HUES6 (cell line): ENCODE measurements around the gene RIMS4.
A peak's percentile ranks its signal among the peaks of the same experiment; 100 is the strongest.

Experiments
- H3K27ac ChIP-seq: 2 replicates; pipeline ENCODE4 v1.7.0; 2013; ENCODE audit warnings: low read depth, mild to moderate bottlenecking, low read length, inconsistent platforms
- H3K27me3 ChIP-seq: 2 replicates; pipeline ENCODE4 v1.6.1; 2013; ENCODE audit warnings: low read length; ENCODE audit not compliant: control insufficient read depth, insufficient read depth
- H3K36me3 ChIP-seq: 2 replicates; pipeline ENCODE4 v1.6.1; 2013; ENCODE audit warnings: low read length; ENCODE audit not compliant: control insufficient read depth, insufficient read depth
- H3K4me1 ChIP-seq: 2 replicates; pipeline ENCODE4 v1.6.1; 2013; ENCODE audit warnings: low read length; ENCODE audit not compliant: control insufficient read depth, insufficient read depth
- H3K4me3 ChIP-seq: 2 replicates; pipeline ENCODE4 v1.5.1; 2013; ENCODE audit warnings: low read depth, low read length
- H3K9ac ChIP-seq: one replicate; pipeline ENCODE4 v1.6.1; 2013; ENCODE audit warnings: mild to moderate bottlenecking, low read length
- H3K9me3 ChIP-seq: 2 replicates; pipeline ENCODE4 v1.6.1; 2013; ENCODE audit warnings: low read depth, low read length; ENCODE audit not compliant: control insufficient read depth, insufficient read depth

Gene RIMS4

GRCh38 chr20:44737116-44737515 lies 73.2 kb downstream of the RIMS4 start:
- H3K9me3 ChIP-seq: peaks cover 5% of the 10 kb centered on the region; the same call in 1 of the 2 replicates
- peaks cover 6% of the 10 kb centered on the region for H3K4me1 ChIP-seq
- H3K9ac ChIP-seq: no peak overlapping the region
- peaks cover 5% of the 10 kb centered on the region; the same call in 1 of the 2 replicates for H3K27me3 ChIP-seq
- H3K36me3 ChIP-seq: no peaks in the 10 kb centered on the region
- H3K4me3 ChIP-seq: no peak overlapping the region
- no peak overlapping the region for H3K27ac ChIP-seq

DNA sequence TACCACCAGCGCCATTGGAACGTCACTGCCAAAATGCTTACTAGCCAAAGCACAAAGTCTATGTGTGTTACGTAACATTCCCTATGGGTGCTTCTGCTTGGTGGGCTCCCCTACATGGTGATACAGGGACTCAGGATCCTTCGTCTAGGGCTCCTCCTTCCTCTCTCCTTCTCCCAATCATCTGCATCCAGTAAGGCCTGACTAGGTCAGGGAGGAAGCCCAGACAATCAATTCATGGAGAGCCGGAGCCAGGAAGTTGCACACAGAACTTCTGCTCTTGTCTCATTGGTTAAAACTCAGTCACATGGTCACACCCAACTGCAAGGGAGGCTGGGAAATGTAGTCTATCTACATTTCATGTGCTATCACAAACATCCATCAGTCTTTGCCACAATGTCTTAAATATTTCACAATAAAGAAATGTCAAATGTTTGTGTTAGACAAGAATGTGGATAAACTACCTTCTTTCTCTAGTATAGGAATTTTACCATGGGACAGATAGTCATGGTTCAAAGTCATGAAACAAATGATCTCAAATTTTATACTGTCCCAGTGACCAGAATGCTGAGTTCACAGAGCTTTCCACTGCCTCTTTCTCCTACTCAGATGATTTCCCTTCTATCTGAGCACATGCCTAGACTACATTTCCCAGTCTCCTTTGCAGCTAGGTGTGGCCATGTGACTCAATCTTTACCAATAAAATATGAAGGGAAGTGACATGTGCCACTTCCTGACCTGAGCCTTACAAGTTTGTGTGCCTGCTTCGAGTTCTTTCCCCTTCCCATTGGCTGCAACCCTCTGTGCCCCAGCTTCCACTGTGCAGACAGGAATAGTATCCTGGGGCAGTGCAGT lies 74.0 kb downstream of the RIMS4 start:
- peaks cover 6% of the 10 kb centered on the region for H3K4me1 ChIP-seq
- H3K4me3 ChIP-seq: no peak overlapping the region
- H3K36me3 ChIP-seq: no peaks in the 10 kb centered on the region
- no peaks in the 10 kb centered on the region for H3K27me3 ChIP-seq
- H3K27ac ChIP-seq: no peak overlapping the region
- H3K9me3 ChIP-seq: peaks cover 5% of the 10 kb centered on the region; the same call in 1 of the 2 replicates
- H3K9ac ChIP-seq: no peak overlapping the region

GRCh38 chr20:44735816-44736169 lies 74.6 kb downstream of the RIMS4 start:
- H3K27ac ChIP-seq: no peak overlapping the region
- no peaks in the 10 kb centered on the region for H3K27me3 ChIP-seq

DNA sequence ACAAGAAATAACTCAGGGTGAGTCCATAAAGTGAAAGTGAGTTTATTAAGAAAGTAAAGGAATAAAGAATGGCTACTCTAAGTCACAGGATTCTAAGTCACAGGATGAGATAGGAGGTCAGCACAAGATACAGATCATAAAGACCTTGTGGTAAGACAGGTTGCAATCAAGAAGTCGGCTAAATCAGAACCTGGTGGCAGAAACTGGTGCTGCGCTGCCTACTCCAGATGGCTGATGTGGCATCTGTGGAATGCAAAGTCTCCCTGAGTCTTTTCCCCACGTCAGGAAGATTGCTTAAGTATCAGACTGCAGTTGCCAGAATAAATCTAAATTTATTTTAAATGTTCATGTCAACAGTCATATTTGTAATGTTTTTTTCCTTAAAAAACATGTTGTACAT lies 75.4 kb downstream of the RIMS4 start:
- Histone ChIP-seq H3K27ac (no peak overlapping the region), H3K4me1 (peaks cover 6% of the 10 kb centered on the region), H3K4me3 (no peak overlapping the region), H3K9ac (no peak overlapping the region), H3K36me3 (no peaks in the 10 kb centered on the region), H3K9me3 (peaks cover 5% of the 10 kb centered on the region; the same call in 1 of the 2 replicates), H3K27me3 (no peaks in the 10 kb centered on the region)

More at GRCh38 chr20:44735816-44736169, 74.6 kb downstream of the RIMS4 start:
- Histone ChIP-seq H3K9me3 (peaks cover 5% of the 10 kb centered on the region; the same call in 1 of the 2 replicates), H3K9ac (no peak overlapping the region), H3K4me3 (no peak overlapping the region), H3K36me3 (no peaks in the 10 kb centered on the region), H3K4me1 (peaks cover 6% of the 10 kb centered on the region)

DNA sequence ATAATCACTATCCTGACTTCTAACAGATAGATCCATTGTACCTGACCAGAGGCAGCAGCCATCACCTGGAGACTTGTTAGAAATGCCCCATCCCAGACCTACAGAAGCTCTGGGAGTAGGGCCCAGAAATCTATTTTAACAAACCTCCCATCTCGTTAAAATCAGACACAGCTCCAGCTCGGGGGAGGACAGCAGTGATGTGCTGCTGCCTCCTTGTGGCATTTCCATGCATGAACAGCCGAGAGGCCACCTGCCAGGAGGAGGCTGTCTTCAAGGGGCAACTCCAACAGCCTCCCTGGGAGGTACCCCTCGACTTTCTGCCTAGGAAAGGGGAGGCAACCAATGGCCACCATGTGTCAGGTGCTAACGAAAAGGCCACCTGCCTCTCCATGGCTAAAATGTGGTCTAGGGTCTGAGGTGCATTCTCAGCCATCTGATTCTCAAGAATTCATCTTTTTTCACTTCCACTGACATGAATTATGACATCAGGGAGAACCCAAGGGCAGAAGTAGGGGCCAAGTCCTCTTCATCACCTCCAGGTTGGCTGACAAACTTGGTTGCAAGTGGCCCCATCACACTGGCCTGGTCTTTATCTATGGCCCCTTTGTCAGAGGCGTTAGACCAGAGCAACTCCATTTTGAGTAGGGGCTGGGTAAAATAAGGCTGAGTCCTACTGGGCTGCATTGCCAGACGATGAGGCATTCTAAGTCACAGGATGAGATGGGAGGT lies 76.8 kb downstream of the RIMS4 start:
- H3K9me3 ChIP-seq: peaks cover 5% of the 10 kb centered on the region; the same call in 1 of the 2 replicates
- no peak overlapping the region for H3K4me3 ChIP-seq
- no peaks in the 10 kb centered on the region for H3K36me3 ChIP-seq
- H3K4me1 ChIP-seq: peaks cover 20% of the 10 kb centered on the region
- H3K27ac ChIP-seq: no peak overlapping the region
- no peak overlapping the region for H3K9ac ChIP-seq
- no peaks in the 10 kb centered on the region for H3K27me3 ChIP-seq

DNA sequence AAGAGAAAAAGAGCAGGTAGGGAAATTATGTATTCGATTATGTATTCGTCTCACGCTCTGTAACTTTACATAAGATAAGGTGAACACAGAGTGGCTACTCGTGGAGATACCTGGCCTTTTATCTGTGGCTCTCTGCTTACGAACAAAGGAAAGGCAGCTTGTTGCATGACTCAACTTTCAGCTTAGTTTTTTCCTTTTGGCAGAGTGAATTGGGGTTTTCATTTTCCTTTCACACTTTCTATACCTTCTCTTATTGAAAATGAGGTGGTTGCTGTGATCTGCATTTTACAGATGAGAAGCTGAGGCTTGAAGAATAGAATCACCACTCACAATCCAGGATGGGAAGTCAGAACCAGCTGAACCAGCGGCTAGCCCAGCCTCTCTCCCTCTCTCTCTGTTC lies 78.0 kb downstream of the RIMS4 start:
- Histone ChIP-seq H3K4me1 (peaks cover 26% of the 10 kb centered on the region), H3K27ac (no peak overlapping the region), H3K36me3 (no peaks in the 10 kb centered on the region), H3K4me3 (no peak overlapping the region), H3K9ac (no peak overlapping the region), H3K27me3 (no peaks in the 10 kb centered on the region), H3K9me3 (peaks cover 5% of the 10 kb centered on the region; the same call in 1 of the 2 replicates)

- no peak overlapping the region for H3K4me3 ChIP-seq
- no peak overlapping the region for H3K9ac ChIP-seq
- H3K4me1 ChIP-seq: peaks cover 32% of the 10 kb centered on the region
- H3K9me3 ChIP-seq: peaks cover 1% of the 10 kb centered on the region; the same call in 1 of the 2 replicates
- no peak overlapping the region for H3K27ac ChIP-seq
- no peaks in the 10 kb centered on the region for H3K27me3 ChIP-seq
- no peaks in the 10 kb centered on the region for H3K36me3 ChIP-seq
Measured at GRCh38 chr20:44731657-44732056, 78.7 kb downstream of the RIMS4 start.

- H3K4me3 ChIP-seq: no peak overlapping the region
- no peaks in the 10 kb centered on the region for H3K27me3 ChIP-seq
- no peak overlapping the region for H3K27ac ChIP-seq
- H3K9ac ChIP-seq: no peak overlapping the region
- H3K36me3 ChIP-seq: no peaks in the 10 kb centered on the region
- H3K4me1 ChIP-seq: peaks cover 36% of the 10 kb centered on the region
- no peaks in the 10 kb centered on the region for H3K9me3 ChIP-seq
Measured at GRCh38 chr20:44730441-44730840, 79.9 kb downstream of the RIMS4 start.

DNA sequence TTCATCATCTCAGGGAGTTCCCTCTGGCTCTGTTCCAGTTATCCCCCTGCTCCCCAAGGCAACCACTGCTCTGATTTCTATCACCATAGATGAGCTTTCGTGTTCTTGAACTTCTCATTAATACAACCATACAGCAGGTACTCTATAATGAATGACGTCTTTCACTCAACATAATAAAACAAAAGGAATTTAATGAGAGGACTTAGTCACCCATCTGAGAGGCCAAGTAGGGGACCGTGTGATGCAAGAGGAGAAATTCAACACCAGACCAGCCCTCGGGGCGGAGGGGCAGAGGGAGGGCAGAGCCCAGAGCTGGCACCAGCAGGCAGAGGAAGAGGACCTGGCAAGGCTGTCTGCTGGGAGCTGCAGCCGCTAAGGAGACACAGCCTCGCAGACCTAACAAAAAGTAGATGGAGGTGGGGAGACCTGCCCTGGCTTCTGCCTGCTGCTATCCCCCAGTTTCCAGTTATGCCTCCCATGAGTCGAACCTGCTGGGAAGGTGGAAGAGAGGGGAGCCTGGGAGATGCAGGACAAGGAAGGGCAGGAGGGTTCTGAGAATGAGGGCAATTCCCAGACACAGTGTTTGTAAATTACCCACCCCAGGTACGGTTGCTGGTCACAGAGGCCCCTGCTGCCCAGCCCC lies 81.4 kb downstream of the RIMS4 start:
- peaks cover 36% of the 10 kb centered on the region for H3K4me1 ChIP-seq
- H3K4me3 ChIP-seq: peak overlapping the region; percentile 27; the same call in 1 of the 2 replicates

DNA sequence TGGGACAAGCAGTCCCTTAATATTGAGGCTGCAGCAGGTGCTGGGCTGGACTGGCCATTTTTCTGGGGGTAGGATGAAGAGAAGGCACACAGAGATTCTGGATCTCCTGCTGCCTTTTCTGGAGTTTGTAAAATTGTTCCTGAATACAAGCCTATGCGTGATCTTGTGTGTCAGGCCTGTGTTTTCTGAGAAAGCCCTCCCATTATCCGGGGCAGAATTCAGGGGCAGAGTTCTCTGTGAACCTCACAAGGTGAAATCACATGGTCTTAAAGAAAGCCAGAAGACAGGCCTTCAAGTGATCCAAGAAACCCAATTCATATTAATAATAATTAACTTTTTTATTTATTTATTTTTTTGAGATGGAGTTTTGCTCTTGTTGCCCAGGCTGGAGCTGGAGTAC lies 82.7 kb downstream of the RIMS4 start:
- Histone ChIP-seq H3K36me3 (no peaks in the 10 kb centered on the region), H3K27me3 (no peaks in the 10 kb centered on the region), H3K4me3 (no peak overlapping the region), H3K4me1 (peaks cover 30% of the 10 kb centered on the region), H3K9ac (no peak overlapping the region), H3K27ac (no peak overlapping the region), H3K9me3 (no peaks in the 10 kb centered on the region)

More for the DNA sequence above, 81.4 kb downstream of the RIMS4 start:
- no peak overlapping the region for H3K9ac ChIP-seq
- H3K9me3 ChIP-seq: no peaks in the 10 kb centered on the region
- no peaks in the 10 kb centered on the region for H3K36me3 ChIP-seq
- no peaks in the 10 kb centered on the region for H3K27me3 ChIP-seq
- H3K27ac ChIP-seq: no peak overlapping the region
